Prostate gland (tissue), 2 donors: Measurements from ENCODE around the gene LRBA.

Source experiments
- POLR2A ChIP-seq: fragments of 450-650 bp; IDR thresholded peaks from one replicate; pipeline ENCODE4 v1.6.1; 2016; ENCODE audit warnings: antibody characterized with exemption, mild to moderate bottlenecking
- TF ChIP-seq, protein P1 (sequence below), 4 experiments: fragments of 200-600 bp in 2 of 4; fragments of 450-650 bp in 2 of 4; sonication (generic) in 2 of 4; IDR thresholded peaks; 1 replicate in 3 of 4; 2 replicates in 1 of 4; pipeline ENCODE4 v1.5.1; 2016 to 2019; ENCODE audit warnings: antibody characterized with exemption in 4 of 4, mild to moderate bottlenecking in 2 of 4, moderate library complexity in 2 of 4

DNA sequence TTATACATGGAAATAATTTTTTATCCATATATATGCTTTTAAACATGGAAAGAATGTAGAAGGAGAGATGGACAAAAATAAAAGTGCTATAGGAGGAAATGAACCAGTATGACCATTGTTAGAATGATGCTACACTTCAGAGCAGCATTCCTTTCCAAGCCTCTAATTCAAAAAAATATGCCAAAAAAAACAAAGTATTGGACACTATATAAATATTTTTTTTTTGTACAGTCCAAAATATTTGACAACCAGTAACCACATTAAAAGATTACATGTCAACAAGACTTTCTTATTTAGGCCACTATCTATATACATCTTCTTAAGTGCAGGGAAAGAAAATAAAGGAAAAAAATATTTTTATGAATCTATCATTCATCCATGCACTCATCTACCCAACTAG, 198.6 kb downstream of the LRBA start:
- TF ChIP-seq, protein P1, sequence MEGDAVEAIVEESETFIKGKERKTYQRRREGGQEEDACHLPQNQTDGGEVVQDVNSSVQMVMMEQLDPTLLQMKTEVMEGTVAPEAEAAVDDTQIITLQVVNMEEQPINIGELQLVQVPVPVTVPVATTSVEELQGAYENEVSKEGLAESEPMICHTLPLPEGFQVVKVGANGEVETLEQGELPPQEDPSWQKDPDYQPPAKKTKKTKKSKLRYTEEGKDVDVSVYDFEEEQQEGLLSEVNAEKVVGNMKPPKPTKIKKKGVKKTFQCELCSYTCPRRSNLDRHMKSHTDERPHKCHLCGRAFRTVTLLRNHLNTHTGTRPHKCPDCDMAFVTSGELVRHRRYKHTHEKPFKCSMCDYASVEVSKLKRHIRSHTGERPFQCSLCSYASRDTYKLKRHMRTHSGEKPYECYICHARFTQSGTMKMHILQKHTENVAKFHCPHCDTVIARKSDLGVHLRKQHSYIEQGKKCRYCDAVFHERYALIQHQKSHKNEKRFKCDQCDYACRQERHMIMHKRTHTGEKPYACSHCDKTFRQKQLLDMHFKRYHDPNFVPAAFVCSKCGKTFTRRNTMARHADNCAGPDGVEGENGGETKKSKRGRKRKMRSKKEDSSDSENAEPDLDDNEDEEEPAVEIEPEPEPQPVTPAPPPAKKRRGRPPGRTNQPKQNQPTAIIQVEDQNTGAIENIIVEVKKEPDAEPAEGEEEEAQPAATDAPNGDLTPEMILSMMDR (IDR thresholded peaks at IDR 0.05), result no peak
- TF ChIP-seq POLR2A, result no peak
